Ishikawa (cell line): Measurements from ENCODE around the gene NRG3.

Experiments used
- CEBPB ChIP-seq: IDR thresholded peaks from 2 replicates; pipeline ENCODE4 v1.6.1; 2012
- CREB1 ChIP-seq: IDR thresholded peaks from 2 replicates; pipeline ENCODE4 v1.6.1; 2012; ENCODE audit warnings: low read depth
- EGR1 ChIP-seq: IDR thresholded peaks from 2 replicates; pipeline ENCODE4 v1.6.1; 2012
- EP300 ChIP-seq: IDR thresholded peaks from 2 replicates; pipeline ENCODE4 v1.6.1; 2012; ENCODE audit warnings: borderline replicate concordance
- FOXM1 ChIP-seq: IDR thresholded peaks from 2 replicates; pipeline ENCODE4 v1.6.1; 2012; ENCODE audit warnings: low read depth, borderline replicate concordance
- MAX ChIP-seq: IDR thresholded peaks from 2 replicates; pipeline ENCODE4 v1.6.1; 2012
- NFIC ChIP-seq: IDR thresholded peaks from 2 replicates; pipeline ENCODE4 v1.6.1; 2012
- RAD21 ChIP-seq: IDR thresholded peaks from 2 replicates; pipeline ENCODE4 v1.6.1; 2012; ENCODE audit warnings: low read depth
- TAF1 ChIP-seq: IDR thresholded peaks from 2 replicates; pipeline ENCODE4 v1.6.1; 2012; ENCODE audit warnings: low read depth, mild to moderate bottlenecking
- TCF12 ChIP-seq: IDR thresholded peaks from 2 replicates; pipeline ENCODE4 v1.6.1; 2012; ENCODE audit warnings: low read depth
- TEAD4 ChIP-seq: IDR thresholded peaks from 2 replicates; pipeline ENCODE4 v1.6.1; 2012
- YY1 ChIP-seq: IDR thresholded peaks from 2 replicates; pipeline ENCODE4 v1.6.1; 2012; ENCODE audit warnings: low read depth
- ZBTB7A ChIP-seq: IDR thresholded peaks from 2 replicates; pipeline ENCODE4 v1.6.1; 2012; ENCODE audit warnings: low read depth
- TF ChIP-seq, protein P1 (sequence below): IDR thresholded peaks from 2 replicates; pipeline ENCODE4 v1.6.1; 2012; ENCODE audit warnings: low read depth, mild to moderate bottlenecking
- TF ChIP-seq, protein P2 (sequence below): IDR thresholded peaks from 2 replicates; pipeline ENCODE4 v1.6.1; 2012

Gene NRG3

GRCh38 chr10:82750538-82750937 lies 875.5 kb downstream of the NRG3 start:
- TF ChIP-seq RAD21 (no peak), MAX (no peak), CEBPB (no peak), TCF12 (no peak), TEAD4 (no peak), NFIC (no peak), ZBTB7A (no peak), TAF1 (no peak), EP300 (no peak), FOXM1 (no peak)
- TF ChIP-seq, protein P1, sequence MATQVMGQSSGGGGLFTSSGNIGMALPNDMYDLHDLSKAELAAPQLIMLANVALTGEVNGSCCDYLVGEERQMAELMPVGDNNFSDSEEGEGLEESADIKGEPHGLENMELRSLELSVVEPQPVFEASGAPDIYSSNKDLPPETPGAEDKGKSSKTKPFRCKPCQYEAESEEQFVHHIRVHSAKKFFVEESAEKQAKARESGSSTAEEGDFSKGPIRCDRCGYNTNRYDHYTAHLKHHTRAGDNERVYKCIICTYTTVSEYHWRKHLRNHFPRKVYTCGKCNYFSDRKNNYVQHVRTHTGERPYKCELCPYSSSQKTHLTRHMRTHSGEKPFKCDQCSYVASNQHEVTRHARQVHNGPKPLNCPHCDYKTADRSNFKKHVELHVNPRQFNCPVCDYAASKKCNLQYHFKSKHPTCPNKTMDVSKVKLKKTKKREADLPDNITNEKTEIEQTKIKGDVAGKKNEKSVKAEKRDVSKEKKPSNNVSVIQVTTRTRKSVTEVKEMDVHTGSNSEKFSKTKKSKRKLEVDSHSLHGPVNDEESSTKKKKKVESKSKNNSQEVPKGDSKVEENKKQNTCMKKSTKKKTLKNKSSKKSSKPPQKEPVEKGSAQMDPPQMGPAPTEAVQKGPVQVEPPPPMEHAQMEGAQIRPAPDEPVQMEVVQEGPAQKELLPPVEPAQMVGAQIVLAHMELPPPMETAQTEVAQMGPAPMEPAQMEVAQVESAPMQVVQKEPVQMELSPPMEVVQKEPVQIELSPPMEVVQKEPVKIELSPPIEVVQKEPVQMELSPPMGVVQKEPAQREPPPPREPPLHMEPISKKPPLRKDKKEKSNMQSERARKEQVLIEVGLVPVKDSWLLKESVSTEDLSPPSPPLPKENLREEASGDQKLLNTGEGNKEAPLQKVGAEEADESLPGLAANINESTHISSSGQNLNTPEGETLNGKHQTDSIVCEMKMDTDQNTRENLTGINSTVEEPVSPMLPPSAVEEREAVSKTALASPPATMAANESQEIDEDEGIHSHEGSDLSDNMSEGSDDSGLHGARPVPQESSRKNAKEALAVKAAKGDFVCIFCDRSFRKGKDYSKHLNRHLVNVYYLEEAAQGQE: no peak
- TF ChIP-seq, protein P2, sequence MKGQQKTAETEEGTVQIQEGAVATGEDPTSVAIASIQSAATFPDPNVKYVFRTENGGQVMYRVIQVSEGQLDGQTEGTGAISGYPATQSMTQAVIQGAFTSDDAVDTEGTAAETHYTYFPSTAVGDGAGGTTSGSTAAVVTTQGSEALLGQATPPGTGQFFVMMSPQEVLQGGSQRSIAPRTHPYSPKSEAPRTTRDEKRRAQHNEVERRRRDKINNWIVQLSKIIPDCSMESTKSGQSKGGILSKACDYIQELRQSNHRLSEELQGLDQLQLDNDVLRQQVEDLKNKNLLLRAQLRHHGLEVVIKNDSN: no peak

DNA sequence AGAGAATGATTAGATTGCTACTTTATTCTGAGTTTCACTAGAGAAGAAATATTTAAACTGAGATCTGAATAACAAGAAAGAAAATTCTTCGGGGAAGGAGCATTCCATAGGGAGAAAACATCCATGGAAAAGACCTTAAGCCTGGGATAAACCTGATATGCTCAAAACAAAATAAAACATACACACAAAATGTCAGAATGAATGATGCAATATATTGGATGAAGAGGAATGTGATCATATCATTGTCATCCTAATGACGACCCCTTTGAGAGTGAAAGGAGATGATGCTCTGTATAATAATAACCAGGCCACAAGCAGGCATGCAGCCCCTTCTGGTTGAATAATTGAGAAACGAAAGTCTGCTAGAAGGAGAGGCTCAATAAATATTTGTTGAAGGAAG lies 882.4 kb downstream of the NRG3 start:
- TF ChIP-seq, protein P2: no peak
- TF ChIP-seq, protein P1: no peak
- TF ChIP-seq EGR1 (no peak), TEAD4 (no peak), EP300 (no peak), NFIC (no peak), RAD21 (no peak), ZBTB7A (no peak), YY1 (no peak), CREB1 (no peak), TCF12 (no peak), MAX (no peak), CEBPB (no peak), TAF1 (no peak), FOXM1 (no peak)

- TF ChIP-seq, protein P1: no peak
- TF ChIP-seq CEBPB (no peak), MAX (no peak), EGR1 (no peak), NFIC (no peak), YY1 (no peak), CREB1 (no peak), TCF12 (no peak), TAF1 (no peak), RAD21 (no peak), TEAD4 (no peak), EP300 (no peak), ZBTB7A (no peak), FOXM1 (no peak)
- TF ChIP-seq, protein P2: no peak
Measured at GRCh38 chr10:82757901-82758300, 882.9 kb downstream of the NRG3 start.

DNA sequence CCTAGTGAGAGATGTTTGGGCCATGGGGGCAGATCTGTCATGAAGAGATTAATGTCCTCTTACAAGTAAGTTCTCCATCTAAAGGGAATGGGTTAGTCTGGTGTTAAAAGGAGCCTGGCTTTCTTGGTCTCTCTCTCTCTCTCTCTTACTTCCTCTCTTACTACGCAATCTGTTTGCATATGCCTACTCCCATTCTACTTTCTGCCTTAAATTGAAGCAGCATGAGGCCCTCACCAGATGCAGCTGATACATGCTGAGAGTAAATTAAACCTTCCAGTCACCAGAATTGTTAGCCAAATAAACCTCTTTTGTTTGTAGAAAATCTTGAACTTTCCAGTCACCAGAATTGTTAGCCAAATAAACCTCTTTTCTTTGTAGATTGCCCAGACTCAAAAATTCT lies 884.1 kb downstream of the NRG3 start:
- no peak for TF ChIP-seq YY1
- TF ChIP-seq EP300: no peak
- no peak for TF ChIP-seq TEAD4
- TF ChIP-seq ZBTB7A: no peak
- TF ChIP-seq CEBPB: no peak
- TF ChIP-seq, protein P2: no peak
- TF ChIP-seq FOXM1: no peak
- no peak for TF ChIP-seq RAD21
